ENCODE data around the gene FLRT1.

FLRT1 gene

GRCh38 chr11:64000740-64001483 lies 34.8 kb upstream of the FLRT1 start:
- no peak for TF ChIP-seq CTCF (IDR thresholded peaks at IDR 0.05; ENCODE audit: low read depth, low read length)
- DNase-seq (ENCODE audit: low read depth in 2 of 2): no peak
- peak overlapping the region in 1 of 2 donors; percentile 32 for H3K4me3 ChIP-seq (replicated peaks in 1 of 2; ENCODE audit: low read depth in 2 of 2, low read length in 2 of 2)

GRCh38 chr11:64001484-64002420 lies 34.0 kb upstream of the FLRT1 start:
- H3K4me3 ChIP-seq (replicated peaks in 1 of 2; ENCODE audit: low read depth in 2 of 2, low read length in 2 of 2): no peak overlapping the region
- TF ChIP-seq CTCF (IDR thresholded peaks at IDR 0.05; ENCODE audit: low read depth, low read length): no peak
- DNase-seq (ENCODE audit: low read depth in 2 of 2): peak; percentile 34 to 74

GRCh38 chr11:64003807-64004589 lies 31.7 kb upstream of the FLRT1 start:
- DNase-seq (ENCODE audit: low read depth in 2 of 2): peak; percentile 12 to 42
- no peak overlapping the region for H3K4me3 ChIP-seq (replicated peaks in 1 of 2; ENCODE audit: low read depth in 2 of 2, low read length in 2 of 2)
- TF ChIP-seq CTCF (IDR thresholded peaks at IDR 0.05; ENCODE audit: low read depth, low read length): no peak

- peak in 1 of 2 donors; percentile 31 for DNase-seq (ENCODE audit: low read depth in 2 of 2)
- TF ChIP-seq CTCF (IDR thresholded peaks at IDR 0.05; ENCODE audit: low read depth, low read length): no peak
- no peak overlapping the region for H3K4me3 ChIP-seq (replicated peaks in 1 of 2; ENCODE audit: low read depth in 2 of 2, low read length in 2 of 2)
These were observed 31.1 kb upstream of the FLRT1 start for GRCh38 chr11:64004590-64004984.

GRCh38 chr11:64005691-64006090 lies 30.0 kb upstream of the FLRT1 start:
- DNase-seq (ENCODE audit: low read depth in 2 of 2): no peak
- H3K4me3 ChIP-seq (replicated peaks in 1 of 2; ENCODE audit: low read depth in 2 of 2, low read length in 2 of 2): no peak overlapping the region
- TF ChIP-seq CTCF (IDR thresholded peaks at IDR 0.05; ENCODE audit: low read depth, low read length): no peak

GRCh38 chr11:64006398-64006797 lies 29.3 kb upstream of the FLRT1 start:
- no peak overlapping the region for H3K4me3 ChIP-seq (replicated peaks in 1 of 2; ENCODE audit: low read depth in 2 of 2, low read length in 2 of 2)
- no peak for DNase-seq (ENCODE audit: low read depth in 2 of 2)
- TF ChIP-seq CTCF (IDR thresholded peaks at IDR 0.05; ENCODE audit: low read depth, low read length): no peak

All from cardiac fibroblast (primary cell).